AG04450 (cell line): Measurements from ENCODE around the gene CACNA1A. TPM values are rescaled to one million over a fixed set of nuclear protein-coding genes. Genes with fewer than 3 reads are reported as not detected.
"Not testable (repeated sequence)": the region's sequence is repeated elsewhere in the genome, so short reads cannot be mapped to it uniquely, and the experiment has no call there.

Source experiments
- CTCF ChIA-PET: fragments of 300-600, 350-600 bp; formaldehyde crosslinking; extraction: SDS; loops from one replicate; lab custom pipeline; 2022; ENCODE audit warnings: antibody characterized with exemption, inconsistent platforms; lab: Charles Lee
- POLR2A ChIA-PET: fragments of 350-600 bp; formaldehyde crosslinking; extraction: SDS; loops from one replicate; lab custom pipeline; 2021; ENCODE audit warnings: antibody characterized with exemption, inconsistent platforms; lab: Yijun Ruan, JAX
- DNase-seq: peaks from one replicate; pipeline ENCODE4 v3.0.0-alpha.2; 2011; ENCODE audit warnings: low read depth, low spot score
- H3K27ac ChIP-seq: one replicate; pipeline ENCODE4 v1.5.1; 2012; ENCODE audit warnings: low read depth, low read length, control low read depth
- H3K27me3 ChIP-seq: one replicate; pipeline ENCODE4 v1.6.0; 2012; ENCODE audit warnings: low read length; ENCODE audit not compliant: control insufficient read depth, insufficient read depth
- H3K4me3 ChIP-seq: 2 replicates; pipeline ENCODE4 v1.5.1; 2011; ENCODE audit warnings: mild to moderate bottlenecking, low read depth, low read length, control low read depth
- H3K9me3 ChIP-seq: 2 replicates; pipeline ENCODE4 v1.5.1; 2012; ENCODE audit warnings: low read length; ENCODE audit not compliant: control insufficient read depth, insufficient read depth
- polyA plus RNA-seq: library from polyadenylated mRNA; depleted of rRNA; stranded (reverse); fragments of >200 nt; gene quantifications from 2 replicates; pipeline ENCODE4 v1.2.3, GENCODE V29; 2011
- TF ChIP-seq, protein P1 (sequence below): IDR thresholded peaks from 2 replicates; pipeline ENCODE4 v1.5.1; 2011; ENCODE audit warnings: low read depth, low read length, control low read depth, inconsistent platforms

CACNA1A gene
- polyA plus RNA-seq, 1 experiment = 12.2 TPM

DNA sequence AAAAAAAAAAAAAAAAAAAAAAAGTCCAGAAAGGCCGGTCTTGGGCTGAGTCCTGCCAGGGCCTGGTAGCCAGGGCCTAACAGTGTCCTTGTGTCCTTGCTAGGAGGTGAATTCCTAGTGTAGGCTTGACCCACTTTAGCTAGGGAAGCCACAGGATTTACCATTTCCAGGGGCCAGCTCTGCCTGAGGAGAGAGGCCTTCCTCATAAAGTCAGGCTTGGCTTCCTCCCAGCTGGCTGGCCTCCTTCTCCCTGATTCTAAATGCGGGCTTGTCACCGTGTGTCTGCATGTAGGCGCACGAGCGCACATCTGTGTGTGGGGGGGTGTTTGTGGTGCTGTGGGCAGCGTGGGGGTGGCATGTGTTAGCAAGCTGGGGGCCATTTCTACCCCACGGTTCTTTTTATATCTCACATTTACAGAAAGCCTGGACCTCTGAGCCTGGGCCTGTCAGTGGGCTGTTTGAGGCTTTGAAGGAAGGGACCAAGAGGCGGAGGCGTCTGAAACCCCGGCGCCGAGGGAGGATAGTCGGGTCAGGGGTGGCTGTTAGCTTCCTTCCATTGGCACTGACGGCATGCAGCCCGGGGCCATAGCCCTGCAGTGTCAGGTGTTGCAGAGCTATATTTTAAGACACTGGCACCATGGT, 324.4 kb downstream of the CACNA1A start:
- POLR2A ChIA-PET = interaction anchor here (0.6 to 1.4 kb wide), 5 partner anchors 14 to 30 kb away, joined by 3 to 11 read pairs (median 4); no protein-coding TSS in a partner anchor

DNA sequence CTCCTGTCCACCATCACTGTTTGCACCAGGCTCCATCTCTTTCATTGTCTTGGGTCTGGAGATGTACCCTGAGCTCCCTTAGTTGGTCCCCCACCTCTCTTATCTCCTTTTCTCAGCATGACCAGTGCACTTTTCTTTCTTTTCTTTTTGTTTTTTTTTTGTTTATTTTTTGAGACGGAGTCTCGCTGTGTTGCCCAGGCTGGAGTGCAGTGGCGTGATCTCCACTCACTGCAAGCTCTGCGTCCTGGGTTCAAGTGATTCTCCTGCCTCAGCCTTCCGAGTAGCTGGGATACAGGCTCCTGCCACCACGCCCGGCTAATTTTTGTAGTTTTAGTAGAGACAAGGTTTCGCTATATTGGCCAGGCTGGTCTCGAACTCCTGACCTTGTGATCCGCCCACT, 328.0 kb downstream of the CACNA1A start:
- H3K27me3 ChIP-seq, POLR2A ChIA-PET, H3K4me3 ChIP-seq, H3K27ac ChIP-seq, DNase-seq, H3K9me3 ChIP-seq: not testable (repeated sequence)
- CTCF ChIA-PET = interaction anchor here (3.0 kb wide), 1 partner anchor 16 kb away, joined by 26 read pairs; no protein-coding TSS in a partner anchor

More for the DNA sequence above, 324.4 kb downstream of the CACNA1A start:
- H3K9me3 ChIP-seq = no peaks in the 10 kb centered on the region
- no peak for DNase-seq
- H3K27ac ChIP-seq = peak overlapping the region; percentile 47
- no peak overlapping the region for H3K4me3 ChIP-seq
- CTCF ChIA-PET = interaction anchor here (0.6 to 1.6 kb wide), 6 partner anchors 13 to 216 kb away, joined by 3 to 9 read pairs (median 4); no protein-coding TSS in a partner anchor
- TF ChIP-seq, protein P1, sequence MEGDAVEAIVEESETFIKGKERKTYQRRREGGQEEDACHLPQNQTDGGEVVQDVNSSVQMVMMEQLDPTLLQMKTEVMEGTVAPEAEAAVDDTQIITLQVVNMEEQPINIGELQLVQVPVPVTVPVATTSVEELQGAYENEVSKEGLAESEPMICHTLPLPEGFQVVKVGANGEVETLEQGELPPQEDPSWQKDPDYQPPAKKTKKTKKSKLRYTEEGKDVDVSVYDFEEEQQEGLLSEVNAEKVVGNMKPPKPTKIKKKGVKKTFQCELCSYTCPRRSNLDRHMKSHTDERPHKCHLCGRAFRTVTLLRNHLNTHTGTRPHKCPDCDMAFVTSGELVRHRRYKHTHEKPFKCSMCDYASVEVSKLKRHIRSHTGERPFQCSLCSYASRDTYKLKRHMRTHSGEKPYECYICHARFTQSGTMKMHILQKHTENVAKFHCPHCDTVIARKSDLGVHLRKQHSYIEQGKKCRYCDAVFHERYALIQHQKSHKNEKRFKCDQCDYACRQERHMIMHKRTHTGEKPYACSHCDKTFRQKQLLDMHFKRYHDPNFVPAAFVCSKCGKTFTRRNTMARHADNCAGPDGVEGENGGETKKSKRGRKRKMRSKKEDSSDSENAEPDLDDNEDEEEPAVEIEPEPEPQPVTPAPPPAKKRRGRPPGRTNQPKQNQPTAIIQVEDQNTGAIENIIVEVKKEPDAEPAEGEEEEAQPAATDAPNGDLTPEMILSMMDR = no peak
- no peaks in the 10 kb centered on the region for H3K27me3 ChIP-seq

DNA sequence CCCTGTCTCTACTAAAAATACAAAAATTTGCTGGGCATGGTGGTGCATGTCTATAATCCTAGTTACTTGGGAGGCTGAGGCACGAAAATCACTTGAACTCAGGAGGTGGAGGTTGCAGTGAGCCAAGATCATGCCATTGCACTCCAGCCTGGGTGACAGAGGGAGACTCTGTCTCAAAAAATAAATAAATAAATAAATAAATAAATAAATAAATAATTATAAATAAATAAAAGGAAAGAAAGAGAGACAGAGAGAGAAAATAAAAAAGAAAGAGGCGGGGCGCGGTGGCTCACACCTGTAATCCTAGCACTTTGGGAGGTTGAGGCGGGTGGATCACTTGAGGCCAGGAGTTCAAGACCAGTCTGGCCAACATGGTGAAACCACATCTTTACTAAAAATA, 328.7 kb downstream of the CACNA1A start:
- DNase-seq, POLR2A ChIA-PET, H3K27me3 ChIP-seq, H3K9me3 ChIP-seq, H3K27ac ChIP-seq, H3K4me3 ChIP-seq: not testable (repeated sequence)
- CTCF ChIA-PET = interaction anchor here (3.0 kb wide), 1 partner anchor 17 kb away, joined by 26 read pairs; no protein-coding TSS in a partner anchor

DNA sequence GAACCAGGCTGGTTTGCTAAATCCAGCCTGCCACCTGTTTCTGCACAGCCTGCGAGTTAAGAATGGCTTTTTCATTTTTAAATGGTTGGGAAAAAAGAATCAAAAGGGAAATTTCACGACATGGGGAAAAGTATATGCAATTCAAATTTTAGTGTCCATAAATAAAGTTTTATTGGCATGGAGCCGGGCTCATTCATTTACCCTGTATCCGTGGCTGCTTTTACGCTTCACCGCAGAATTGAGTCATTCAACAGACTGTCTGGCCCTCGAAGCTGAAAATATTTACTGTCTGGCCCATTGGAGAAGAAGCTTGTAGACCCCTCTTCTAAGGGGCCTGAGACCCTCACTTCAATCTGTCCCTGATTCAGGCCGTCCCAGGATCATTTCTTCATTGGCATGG, 329.9 kb downstream of the CACNA1A start:
- Histone ChIP-seq H3K9me3 (no peaks in the 10 kb centered on the region), H3K27ac (no peak overlapping the region), H3K4me3 (no peak overlapping the region), H3K27me3 (no peaks in the 10 kb centered on the region)
- ChIA-PET CTCF (interaction anchor here (3.0 kb wide), 1 partner anchor 18 kb away, joined by 26 read pairs; no protein-coding TSS in a partner anchor), POLR2A (interaction anchor here (1.0 to 1.2 kb wide), 2 partner anchors 12 to 21 kb away, joined by 3 read pairs; no protein-coding TSS in a partner anchor)
- DNase-seq = no peak
- TF ChIP-seq, protein P1 = no peak

DNA sequence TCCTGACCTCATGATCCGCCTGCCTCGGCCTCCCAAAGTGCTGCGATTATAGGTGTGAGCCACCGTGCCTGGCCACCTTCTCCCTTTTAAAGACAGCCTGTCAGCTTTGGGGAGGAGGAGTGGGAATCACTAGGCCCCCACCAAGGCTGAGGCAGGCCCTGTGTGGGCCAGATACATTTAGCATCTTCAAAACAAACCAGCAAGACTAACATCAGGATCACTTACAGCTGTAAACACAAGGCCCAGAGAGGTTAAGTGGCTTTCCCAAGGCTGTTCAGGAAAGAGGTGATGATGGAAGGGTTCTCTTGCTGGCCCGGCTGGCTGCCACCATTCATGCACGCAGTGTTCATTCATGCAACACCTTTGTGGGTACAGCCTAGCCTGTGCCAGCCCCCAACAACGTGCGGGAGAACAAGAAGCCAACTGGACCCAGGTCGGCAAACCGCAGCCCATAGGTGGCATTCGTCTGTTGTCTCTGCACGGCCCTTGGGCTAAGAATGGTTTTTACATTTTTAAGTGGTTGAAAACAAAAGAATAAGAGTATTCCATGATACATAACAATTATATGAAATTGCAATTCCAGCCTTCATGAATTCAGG, 333.0 kb downstream of the CACNA1A start:
- ChIA-PET CTCF (no interaction called here), POLR2A (interaction anchor here (0.7 kb wide), 1 partner anchor 10 kb away, joined by 5 read pairs; no protein-coding TSS in a partner anchor)
- Histone ChIP-seq H3K4me3 (no peak overlapping the region), H3K27me3 (no peaks in the 10 kb centered on the region), H3K9me3 (no peaks in the 10 kb centered on the region), H3K27ac (no peak overlapping the region)
- TF ChIP-seq, protein P1 = no peak
- DNase-seq = no peak
